Smooth muscle cell (in vitro differentiated cells): ENCODE measurements around the gene RGL1. TPM values are rescaled to one million over a fixed set of nuclear protein-coding genes. Genes with fewer than 3 reads are reported as not detected.

Experiments used
- DNase-seq: peaks from one replicate; lab custom pipeline; 2025; ENCODE audit not compliant: unreplicated experiment; lab: John Stamatoyannopoulos, UW
- H2AFZ ChIP-seq: fragments of 200-600 bp; sonication (generic); 2 replicates; pipeline ENCODE4 v1.6.0; 2016; ENCODE audit warnings: antibody characterized with exemption, low read depth, mild to moderate bottlenecking
- H3F3A ChIP-seq: fragments of 200-600 bp; sonication (generic); 2 replicates; pipeline ENCODE4 v1.6.0; 2017; ENCODE audit warnings: antibody characterized with exemption, low read depth
- H3K27ac ChIP-seq: fragments of 200-600 bp; sonication (generic); 2 replicates; pipeline ENCODE4 v1.5.1; 2016; ENCODE audit warnings: low read depth, mild to moderate bottlenecking
- H3K27me3 ChIP-seq: fragments of 200-600 bp; sonication (generic); 2 replicates; pipeline ENCODE4 v1.6.1; 2016; ENCODE audit warnings: low read depth, mild to moderate bottlenecking
- H3K36me3 ChIP-seq: fragments of 200-600 bp; sonication (generic); 2 replicates; pipeline ENCODE4 v1.5.1; 2016; ENCODE audit warnings: low read depth
- H3K4me1 ChIP-seq: fragments of 200-600 bp; sonication (generic); 2 replicates; pipeline ENCODE4 v1.5.1; 2016; ENCODE audit warnings: low read depth
- H3K4me2 ChIP-seq: fragments of 200-600 bp; sonication (generic); 2 replicates; pipeline ENCODE4 v1.6.0; 2016; ENCODE audit warnings: mild to moderate bottlenecking
- H3K4me3 ChIP-seq: fragments of 200-600 bp; sonication (generic); 2 replicates; pipeline ENCODE4 v1.5.1; 2016; ENCODE audit warnings: mild to moderate bottlenecking
- H3K79me2 ChIP-seq: fragments of 200-600 bp; sonication (generic); 2 replicates; pipeline ENCODE4 v1.6.0; 2016; ENCODE audit warnings: low read depth, mild to moderate bottlenecking
- H3K9ac ChIP-seq: fragments of 200-600 bp; sonication (generic); 2 replicates; pipeline ENCODE4 v1.6.0; 2016; ENCODE audit warnings: low read depth
- H3K9me3 ChIP-seq: fragments of 200-600 bp; sonication (generic); replicated peaks from 2 replicates; pipeline ENCODE4 v1.5.1; 2016; ENCODE audit warnings: low read depth
- H4K20me1 ChIP-seq: fragments of 200-600 bp; sonication (generic); 2 replicates; pipeline ENCODE4 v1.6.0; 2016; ENCODE audit warnings: low read depth
- WGBS: methylation state at CpG from one replicate; pipeline ENCODE4 v1.1.7; 2016; ENCODE audit warnings: low lambda C conversion rate; 5-methylcytosine and 5-hydroxymethylcytosine counted together
- polyA plus RNA-seq: library from polyadenylated mRNA; unstranded; fragments of >200 nt; fragmentation: Nextera tagmentation; extraction: Ambion mirVana; gene quantifications from 2 replicates; pipeline ENCODE4 v1.2.1, GENCODE V29; 2016
- total RNA-seq: library from RNA; depleted of rRNA; stranded (reverse); fragments of >200 nt; gene quantifications from 2 replicates; pipeline ENCODE4 v1.2.3, GENCODE V29; 2014
- TF ChIP-seq, protein P1 (sequence below): fragments of 200-600 bp; sonication (generic); IDR thresholded peaks from 2 replicates; pipeline ENCODE4 v1.5.1; 2017; ENCODE audit warnings: borderline replicate concordance, mild to moderate bottlenecking, antibody characterized with exemption; ENCODE audit not compliant: insufficient read depth, poor library complexity, severe bottlenecking

RGL1 gene
- total and polyA plus RNA-seq, 2 experiments from 2014 or later, result 21.1 to 21.4 TPM

DNA sequence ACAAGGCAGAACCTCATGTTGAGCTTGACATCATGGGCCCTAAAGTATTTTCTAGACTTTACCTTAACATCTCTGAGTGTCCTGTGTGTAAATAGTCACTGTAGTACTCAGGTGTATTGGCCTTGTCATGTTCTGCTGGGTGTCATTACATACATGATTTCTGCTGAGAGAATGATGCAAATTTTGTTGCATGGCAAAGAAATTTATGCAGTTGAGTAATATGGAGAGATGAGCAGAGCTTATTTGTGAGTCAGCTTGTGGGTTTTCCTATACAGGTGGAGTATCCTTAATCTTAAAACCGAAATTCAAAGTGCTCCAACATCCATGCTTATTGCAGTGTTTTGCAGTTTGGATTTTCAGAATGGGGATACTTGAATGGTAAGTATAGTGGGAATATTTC, 36.6 kb downstream of the RGL1 start:
- 4% methylated on average over 1 of the region's 1 CpG for WGBS
- H3K27ac ChIP-seq, result peak overlapping the region; percentile 91
- no peak overlapping the region for H3K4me3 ChIP-seq
- H3K9me3 ChIP-seq, result no peaks in the 10 kb centered on the region
- H3K27me3 ChIP-seq, result no peaks in the 10 kb centered on the region
- H2AFZ ChIP-seq, result no peak overlapping the region
- peak overlapping the region; percentile 81 for H3K4me2 ChIP-seq
- H3K4me1 ChIP-seq, result peaks cover 44% of the 10 kb centered on the region
- DNase-seq, result no peak
- TF ChIP-seq, protein P1, sequence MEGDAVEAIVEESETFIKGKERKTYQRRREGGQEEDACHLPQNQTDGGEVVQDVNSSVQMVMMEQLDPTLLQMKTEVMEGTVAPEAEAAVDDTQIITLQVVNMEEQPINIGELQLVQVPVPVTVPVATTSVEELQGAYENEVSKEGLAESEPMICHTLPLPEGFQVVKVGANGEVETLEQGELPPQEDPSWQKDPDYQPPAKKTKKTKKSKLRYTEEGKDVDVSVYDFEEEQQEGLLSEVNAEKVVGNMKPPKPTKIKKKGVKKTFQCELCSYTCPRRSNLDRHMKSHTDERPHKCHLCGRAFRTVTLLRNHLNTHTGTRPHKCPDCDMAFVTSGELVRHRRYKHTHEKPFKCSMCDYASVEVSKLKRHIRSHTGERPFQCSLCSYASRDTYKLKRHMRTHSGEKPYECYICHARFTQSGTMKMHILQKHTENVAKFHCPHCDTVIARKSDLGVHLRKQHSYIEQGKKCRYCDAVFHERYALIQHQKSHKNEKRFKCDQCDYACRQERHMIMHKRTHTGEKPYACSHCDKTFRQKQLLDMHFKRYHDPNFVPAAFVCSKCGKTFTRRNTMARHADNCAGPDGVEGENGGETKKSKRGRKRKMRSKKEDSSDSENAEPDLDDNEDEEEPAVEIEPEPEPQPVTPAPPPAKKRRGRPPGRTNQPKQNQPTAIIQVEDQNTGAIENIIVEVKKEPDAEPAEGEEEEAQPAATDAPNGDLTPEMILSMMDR, result no peak
- peaks cover 25% of the 10 kb centered on the region for H3K79me2 ChIP-seq
- H4K20me1 ChIP-seq, result peaks cover 32% of the 10 kb centered on the region
- H3K9ac ChIP-seq, result peak overlapping the region; percentile 75
- H3K36me3 ChIP-seq, result no peaks in the 10 kb centered on the region
- H3F3A ChIP-seq, result peaks cover 32% of the 10 kb centered on the region

DNA sequence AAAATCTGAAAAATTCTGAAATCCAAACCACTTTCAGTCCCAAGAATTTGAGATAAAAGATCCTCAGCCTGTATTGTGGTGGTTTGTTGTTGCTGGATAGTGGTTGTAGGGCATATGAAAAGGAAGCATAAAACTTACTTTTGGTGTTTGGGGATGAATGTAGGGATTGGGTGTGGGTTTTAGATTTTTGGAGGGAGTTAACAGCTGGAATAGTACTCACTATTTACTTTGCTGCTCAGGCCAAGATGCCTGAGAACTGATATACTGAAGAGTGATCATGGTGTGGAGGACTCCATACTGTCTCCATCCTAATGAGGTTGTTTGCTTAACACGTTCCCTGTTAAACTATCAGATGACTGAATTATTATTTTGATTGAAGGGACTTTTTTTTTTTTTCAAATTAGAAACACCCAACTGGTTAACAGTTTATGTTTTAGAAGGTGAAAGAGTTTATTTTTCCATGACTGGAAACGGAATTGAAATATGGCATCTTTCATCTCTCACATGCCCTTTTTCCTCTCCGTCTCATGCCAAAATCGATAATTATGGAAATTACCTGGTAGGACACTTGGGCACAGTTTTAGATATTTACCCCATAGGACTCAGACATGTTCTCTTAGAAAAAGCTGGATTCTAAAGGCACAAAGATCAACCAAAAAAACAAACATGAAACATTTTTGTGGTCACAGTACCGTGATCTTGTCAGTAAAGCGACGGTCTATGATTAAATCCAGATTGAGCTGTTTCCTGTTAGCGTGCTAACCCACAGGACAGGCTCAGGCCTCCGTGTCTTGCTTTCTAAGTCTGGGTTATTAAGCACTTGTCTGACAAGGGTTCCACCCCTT, 37.3 kb downstream of the RGL1 start:
- Histone ChIP-seq H3K27me3 (no peaks in the 10 kb centered on the region), H3K4me1 (peaks cover 38% of the 10 kb centered on the region), H4K20me1 (peaks cover 28% of the 10 kb centered on the region), H2AFZ (no peak overlapping the region), H3K36me3 (no peaks in the 10 kb centered on the region), H3K9ac (peak overlapping the region; percentile 75), H3K4me2 (peak overlapping the region; percentile 81), H3K27ac (peak overlapping the region; percentile 91), H3K79me2 (peaks cover 25% of the 10 kb centered on the region), H3K4me3 (peak overlapping the region; percentile 23), H3K9me3 (no peaks in the 10 kb centered on the region), H3F3A (peaks cover 32% of the 10 kb centered on the region)
- DNase-seq, result no peak
- 18% methylated on average over 9 of the region's 9 CpGs for WGBS
- TF ChIP-seq, protein P1, result no peak

DNA sequence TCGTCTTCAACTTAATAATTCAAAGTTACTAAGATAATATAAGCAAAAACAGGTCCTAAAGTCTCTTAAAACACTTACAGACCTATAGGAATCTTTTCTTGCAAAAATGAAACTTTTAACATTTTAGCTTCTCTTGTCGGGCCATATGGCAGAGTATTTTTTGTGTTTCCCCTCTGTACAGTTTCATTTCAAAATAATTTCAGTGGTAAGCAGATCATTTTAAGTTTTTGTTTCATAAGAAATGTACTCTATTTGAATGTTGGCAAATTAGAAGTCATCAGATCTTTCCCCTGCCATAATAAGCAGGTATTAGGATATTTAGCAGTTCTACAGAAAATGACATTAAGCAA, 37.9 kb downstream of the RGL1 start:
- H3K9me3 ChIP-seq, result no peaks in the 10 kb centered on the region
- TF ChIP-seq, protein P1, result no peak
- H3K27me3 ChIP-seq, result no peaks in the 10 kb centered on the region
- peaks cover 34% of the 10 kb centered on the region for H3K4me1 ChIP-seq
- no peak for DNase-seq
- H4K20me1 ChIP-seq, result peaks cover 27% of the 10 kb centered on the region
- peak overlapping the region; percentile 23 for H3K4me3 ChIP-seq
- H2AFZ ChIP-seq, result no peak overlapping the region
- peaks cover 32% of the 10 kb centered on the region for H3F3A ChIP-seq
- peaks cover 25% of the 10 kb centered on the region for H3K79me2 ChIP-seq
- peak overlapping the region; percentile 81 for H3K4me2 ChIP-seq
- no peaks in the 10 kb centered on the region for H3K36me3 ChIP-seq
- 15% methylated on average over 2 of the region's 2 CpGs for WGBS
- H3K9ac ChIP-seq, result peak overlapping the region; percentile 65
- peak overlapping the region; percentile 91 for H3K27ac ChIP-seq
